NK-92 treated with Interleukin-12 subunit alpha and Interleukin-12 subunit beta, amount 100 ng/mL, for 24 hours (cell line): ENCODE results near the gene RAI2.
A peak's percentile ranks its signal among the peaks of the same experiment; 100 is the strongest.
"Not testable (repeated sequence)": the region's sequence is repeated elsewhere in the genome, so short reads cannot be mapped to it uniquely, and the experiment has no call there.

ENCODE experiments used
- DNase-seq: peaks from one replicate; lab custom pipeline; 2025; lab: John Stamatoyannopoulos, UW

The RAI2 gene

DNA sequence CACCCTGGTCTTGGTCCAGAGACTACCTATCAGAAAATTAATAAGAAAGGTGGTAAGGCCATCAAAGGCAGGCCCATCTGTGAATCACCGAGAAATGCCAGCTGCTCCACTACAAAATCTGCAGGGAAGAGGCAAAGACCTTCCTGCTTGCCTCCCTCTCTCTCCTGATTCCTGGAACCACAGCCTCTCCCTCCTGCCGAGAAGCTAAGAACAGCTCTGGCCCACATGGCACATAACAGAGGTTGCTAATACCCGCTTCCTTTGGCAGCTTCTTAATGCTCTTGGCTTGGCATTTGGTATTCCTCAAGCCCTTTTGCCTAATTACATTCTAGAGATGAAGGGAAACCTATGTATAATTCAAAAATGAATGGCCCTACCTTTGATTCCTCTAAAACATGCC lies 32.9 kb downstream of the RAI2 start:
- no peak for DNase-seq

DNA sequence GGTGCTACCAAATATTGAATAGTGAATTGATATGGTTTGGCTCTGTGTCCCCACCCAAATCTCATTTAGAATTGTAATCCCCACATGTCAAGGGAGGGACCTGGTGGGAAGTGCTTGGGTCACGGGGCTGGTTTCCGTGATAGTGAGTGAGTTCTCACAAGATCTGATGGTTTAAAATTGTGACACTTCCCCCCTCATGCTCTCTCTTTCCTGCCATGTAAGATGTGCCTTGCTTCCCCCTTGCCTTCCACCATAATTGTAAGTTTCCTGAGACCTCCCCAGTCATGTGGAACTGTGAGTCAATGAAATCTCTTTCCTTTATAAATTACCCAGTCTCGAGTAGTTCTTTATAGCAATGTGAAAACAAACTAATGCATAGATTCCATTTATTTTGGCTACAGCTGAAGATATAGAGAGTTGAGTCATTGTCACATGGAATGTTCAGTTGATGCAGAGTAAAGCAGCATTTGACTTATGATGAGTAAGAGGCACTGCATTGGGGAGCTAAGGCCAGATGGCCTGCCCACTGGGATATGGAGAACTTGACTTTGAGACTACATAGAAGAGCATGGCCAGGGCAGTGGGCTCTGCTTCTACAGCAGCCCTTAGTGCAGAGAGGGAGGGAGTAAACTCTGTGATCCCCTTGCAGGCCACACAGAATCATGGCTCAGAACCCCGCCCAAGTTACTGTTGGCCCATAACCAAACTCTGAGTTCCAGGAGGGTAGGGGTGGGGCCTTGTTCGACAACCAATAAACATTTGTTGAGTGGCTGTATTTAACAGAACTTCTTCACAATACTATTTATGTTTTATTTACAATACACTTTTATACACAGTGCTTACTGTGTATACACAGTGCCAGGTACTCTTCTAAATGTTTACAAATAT lies 34.2 kb downstream of the RAI2 start:
- DNase-seq = no peak

DNA sequence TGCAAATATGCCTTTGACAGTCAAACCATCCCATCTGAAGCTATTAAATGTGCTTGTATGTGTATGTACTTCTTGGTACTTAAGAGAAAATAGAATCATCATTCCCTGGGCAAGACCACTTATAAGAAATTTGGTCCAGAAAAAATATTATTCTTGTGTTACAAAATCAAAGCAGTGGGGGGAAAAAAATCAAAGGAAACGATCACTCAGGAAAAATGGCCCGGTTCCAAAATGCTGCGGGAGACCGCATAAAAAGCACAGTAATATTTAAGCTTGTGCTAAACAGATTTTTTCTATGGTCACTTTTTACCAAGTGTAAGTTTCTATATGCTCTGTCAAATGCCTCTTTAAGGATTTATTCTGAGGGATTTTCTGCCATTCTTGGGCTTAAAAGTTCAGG lies 36.1 kb downstream of the RAI2 start:
- no peak for DNase-seq

DNA sequence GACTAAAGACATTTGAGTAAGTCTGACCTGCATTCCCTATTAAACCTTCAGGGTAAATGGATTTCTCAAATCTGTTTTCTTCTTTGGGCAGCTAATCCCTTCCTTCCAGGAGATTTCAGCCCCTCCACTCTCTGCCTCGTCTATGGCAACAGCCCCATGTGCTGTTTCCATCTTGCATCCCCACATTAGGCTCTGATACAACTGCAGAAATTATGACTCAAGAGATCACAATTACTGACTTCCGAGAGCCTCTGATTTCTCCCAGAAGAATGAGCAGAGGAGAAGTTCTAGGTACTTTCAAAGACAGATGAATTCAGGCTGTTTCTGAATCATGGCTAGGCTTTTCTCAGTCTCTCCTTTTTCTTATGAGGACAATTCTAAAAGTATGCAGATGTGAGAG lies 38.7 kb downstream of the RAI2 start:
- no peak for DNase-seq

DNA sequence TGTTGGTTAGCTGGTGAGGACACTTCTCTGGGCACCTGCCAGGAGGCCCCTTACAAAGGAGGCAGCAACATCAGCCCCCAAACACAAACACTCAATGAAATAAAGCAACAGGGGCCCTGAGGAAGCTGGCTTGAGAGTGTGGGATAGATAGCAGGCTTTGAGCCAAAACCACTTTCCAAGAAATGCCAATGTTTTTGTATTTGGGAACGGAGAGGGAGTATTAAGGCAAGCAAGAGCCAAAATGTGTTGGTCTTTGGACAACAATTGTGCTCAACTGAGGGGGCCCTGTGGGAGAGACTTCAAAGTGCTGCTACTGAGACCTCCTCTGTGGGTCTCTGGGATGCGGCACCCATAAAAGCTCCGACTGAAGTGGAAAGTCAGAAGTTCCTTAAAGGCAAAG lies 41.0 kb downstream of the RAI2 start:
- no peak for DNase-seq

DNA sequence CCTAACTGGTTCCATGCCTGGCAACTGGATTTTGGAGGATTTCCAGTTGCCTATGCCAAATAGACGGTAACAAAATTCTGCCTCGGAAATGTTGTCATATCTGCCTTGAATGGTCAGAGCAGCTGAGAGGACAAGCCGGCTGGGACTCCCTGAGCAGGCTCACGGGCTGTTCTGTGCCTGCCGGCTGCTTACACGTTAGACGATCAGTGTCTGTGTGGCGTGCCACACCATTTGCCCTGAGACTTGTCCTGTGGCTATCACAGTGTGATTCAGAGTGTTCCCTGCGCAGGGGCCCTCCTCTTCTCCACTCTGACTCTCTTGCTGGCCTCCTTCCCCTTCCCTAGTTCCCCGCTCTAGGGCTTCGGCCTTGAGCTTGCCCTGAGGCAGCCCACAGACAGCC lies 42.4 kb downstream of the RAI2 start:
- no peak for DNase-seq

DNA sequence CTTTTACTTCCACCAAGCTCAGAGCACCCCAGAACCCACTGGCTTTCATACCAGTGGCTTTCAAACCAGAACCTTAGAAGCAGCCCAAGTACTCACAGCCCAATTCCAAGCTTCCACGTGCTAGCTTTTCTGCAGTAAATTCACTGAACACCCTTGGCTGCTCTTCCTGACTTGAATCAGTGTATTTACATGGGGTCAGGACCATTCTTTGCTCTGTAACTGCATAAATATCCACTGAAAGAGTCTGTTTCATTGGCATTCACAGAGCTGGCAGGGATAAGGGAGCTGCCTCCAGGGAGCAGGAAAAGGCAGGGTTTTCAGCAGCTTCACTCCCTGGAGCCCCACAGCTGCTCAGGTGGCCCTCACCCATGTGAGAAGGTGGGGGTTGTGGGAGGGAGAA lies 43.8 kb downstream of the RAI2 start:
- DNase-seq = no peak

DNA sequence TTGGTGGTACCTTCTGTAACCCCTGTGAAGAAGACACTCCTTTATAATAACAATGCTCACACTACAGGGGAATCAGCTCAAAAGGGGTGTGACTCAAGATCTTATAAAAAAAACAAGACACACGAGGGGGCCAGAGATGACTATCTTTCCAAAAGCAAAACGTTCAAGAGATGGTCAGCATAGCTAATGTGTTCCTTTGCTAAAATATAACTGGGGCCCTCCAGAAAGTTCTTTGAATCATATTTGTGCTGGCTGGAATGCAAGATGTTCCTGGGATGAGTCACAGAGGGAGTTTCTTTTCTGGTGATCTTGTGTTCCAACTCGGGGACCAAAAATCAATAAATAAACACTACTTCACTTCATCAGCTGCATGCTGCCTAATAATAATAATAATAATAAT lies 46.5 kb downstream of the RAI2 start:
- no peak for DNase-seq

DNA sequence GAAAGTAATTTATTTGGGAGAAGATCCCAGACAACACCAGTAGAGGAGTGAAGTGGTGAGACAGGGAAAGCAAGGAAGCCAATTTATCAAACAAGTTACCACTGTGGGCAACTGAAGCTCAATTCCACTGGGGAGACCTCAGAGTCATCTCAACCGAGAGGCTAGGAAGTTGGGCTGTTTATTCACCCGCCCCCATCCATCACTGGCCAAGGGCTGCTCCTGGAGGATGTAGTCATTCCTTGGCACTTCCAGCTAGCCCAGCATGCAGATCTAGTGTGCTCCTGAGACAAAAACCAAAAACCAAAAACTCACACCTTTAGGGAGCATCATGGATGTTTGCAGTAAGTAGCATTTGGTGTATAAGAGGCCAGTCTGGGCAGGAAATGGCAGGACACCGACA lies 47.0 kb downstream of the RAI2 start:
- no peak for DNase-seq

DNA sequence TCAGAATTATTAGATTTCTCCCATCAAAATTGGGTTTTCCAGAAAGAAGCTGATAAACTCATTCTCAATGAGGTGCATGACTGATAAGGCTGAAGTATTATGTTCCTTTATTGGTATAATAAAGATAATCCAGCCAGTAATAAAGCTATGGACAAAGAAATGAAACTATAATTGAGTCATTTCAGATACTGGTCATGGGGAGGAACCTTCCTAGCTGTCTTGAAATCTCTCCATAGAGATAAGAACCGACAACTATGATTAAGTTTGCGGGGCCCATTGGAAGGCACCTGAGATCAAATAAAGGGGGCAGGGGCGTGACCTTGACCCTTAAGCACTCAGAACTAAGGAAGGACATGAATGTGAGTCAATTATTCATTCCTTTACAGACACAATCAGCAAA lies 47.8 kb downstream of the RAI2 start:
- DNase-seq = no peak

DNA sequence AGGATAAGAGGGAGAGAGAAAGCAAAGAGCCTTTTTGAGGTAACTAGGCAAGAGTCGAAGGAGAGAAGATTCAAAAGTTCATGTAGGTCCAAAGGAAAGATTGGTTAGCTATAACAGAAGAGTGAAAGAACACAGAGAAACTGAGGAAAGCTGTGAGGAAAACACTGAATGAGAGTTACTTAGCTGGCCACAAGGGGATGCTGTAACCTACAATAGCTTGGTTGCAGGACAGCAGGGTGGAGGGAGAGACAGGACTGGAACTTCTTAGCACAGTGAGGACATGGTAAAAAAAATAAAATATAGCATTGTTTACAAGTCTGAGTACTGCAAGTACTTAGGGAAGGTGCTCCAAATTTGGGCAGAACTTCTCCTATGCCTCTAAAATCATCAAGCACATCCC lies 48.3 kb downstream of the RAI2 start:
- no peak for DNase-seq

DNA sequence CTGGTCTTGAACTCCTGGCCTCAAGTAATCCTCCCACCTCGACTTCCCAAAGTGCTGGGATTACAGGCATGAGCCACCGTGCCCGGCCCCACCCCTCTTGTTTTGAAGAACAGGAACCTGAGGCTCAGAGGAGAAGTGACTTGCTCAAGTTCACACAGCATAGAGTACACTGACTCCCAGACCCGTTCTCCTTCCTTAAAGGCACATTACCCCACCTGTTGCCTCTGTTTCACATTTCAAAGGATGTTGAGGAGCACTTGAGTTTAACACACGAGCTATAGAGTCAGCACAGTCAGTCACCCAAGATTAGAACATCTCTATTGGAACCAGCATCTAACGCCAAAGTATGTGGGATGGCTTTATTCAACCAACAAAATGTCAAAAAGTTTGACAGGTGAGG lies 51.1 kb downstream of the RAI2 start:
- DNase-seq = no peak

DNA sequence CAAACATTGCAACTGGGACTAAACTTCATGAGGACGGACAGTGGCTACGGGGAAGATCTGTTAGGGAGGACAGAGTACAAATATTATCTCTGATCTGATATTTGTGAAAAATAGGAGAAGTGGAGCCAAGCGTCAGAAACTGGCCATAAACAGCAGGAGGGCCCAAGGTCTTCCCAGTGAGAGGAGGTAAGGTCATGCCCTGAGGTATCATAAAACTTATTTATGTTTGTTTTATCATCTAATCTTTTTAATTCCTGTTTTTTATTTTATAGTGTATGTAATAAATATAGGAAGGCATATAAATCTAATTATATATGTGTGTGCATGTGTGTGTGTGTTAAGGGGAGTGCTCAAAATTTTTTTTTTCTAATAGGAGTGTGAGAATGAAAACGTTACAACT lies 51.8 kb downstream of the RAI2 start:
- no peak for DNase-seq

DNA sequence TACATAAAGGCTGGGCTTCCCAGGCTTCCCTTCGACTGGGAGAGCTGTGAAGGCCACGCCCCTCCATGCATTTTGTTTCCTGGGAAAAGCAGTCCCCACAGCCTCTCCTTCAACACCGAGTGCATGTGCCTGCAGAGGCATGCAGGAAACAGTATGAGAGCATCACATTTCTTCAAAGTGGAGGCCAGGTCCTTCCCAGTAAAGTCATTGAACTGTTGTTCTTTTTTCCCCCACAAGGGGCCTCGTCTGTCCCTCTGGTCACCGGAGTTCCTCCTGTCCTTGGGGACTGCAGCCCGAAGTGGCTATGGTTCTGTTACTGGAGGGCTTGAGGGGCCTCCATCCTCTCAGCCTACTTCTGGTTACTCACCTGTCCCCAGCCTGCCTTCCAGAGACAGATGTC lies 56.0 kb downstream of the RAI2 start:
- DNase-seq = no peak

DNA sequence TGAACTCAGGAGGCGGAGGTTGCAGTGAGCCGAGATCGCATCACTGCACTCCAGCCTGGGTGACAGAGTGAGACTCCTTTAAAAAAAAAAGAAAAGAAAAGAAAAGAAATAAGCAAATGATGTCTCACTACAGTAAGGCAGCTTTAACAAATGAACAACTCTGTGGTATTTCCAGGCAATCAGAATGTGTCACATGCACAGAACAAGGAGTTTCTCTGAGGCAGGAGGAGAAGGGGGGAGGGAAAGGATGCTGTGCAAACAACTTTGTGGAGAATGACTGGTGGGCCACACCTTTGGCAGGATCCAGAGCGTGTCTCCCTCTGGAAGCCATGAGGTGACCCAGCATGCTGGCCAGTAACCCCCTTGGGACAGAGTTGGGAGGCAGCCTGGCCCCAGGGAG lies 57.6 kb downstream of the RAI2 start:
- no peak for DNase-seq

DNA sequence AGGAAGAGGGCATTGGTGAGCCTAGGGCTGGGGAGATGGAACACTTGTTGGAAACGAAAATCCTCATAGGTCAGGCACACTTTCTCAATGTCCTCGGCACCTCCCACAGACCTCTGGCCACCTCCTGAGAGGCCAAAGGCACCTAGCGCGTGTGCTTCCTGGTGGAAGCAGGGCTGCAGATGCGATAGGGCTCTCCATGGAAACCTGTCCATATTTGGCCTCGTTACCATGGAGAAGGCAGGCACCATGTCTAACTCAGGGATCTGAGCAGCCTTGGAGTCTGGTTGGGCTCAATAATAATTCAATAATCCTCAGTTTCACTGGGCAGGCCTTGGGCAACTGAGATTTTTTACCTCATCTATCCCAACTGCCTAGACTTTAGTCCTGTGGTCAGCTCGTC lies 58.3 kb downstream of the RAI2 start:
- DNase-seq = no peak

DNA sequence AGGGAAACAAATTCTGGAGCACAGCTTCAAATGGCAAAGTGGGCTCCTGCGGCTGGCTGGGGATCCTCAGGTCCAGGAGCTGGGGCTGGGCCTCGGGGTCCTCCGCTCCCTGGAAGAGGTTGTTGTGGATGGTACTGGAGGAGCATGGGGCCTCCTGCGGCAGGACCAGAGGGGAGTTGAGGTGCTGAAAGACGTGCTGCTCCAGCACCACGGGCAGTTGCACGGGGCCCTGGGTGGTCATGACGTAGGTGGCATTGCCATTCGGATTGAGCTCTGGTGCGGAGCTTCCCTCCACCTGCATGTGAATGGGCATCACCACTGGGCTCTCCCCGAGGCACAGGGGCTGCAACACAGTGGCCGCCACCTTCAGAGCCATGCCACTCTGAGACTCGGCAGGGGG lies 59.7 kb downstream of the RAI2 start:
- no peak for DNase-seq

DNA sequence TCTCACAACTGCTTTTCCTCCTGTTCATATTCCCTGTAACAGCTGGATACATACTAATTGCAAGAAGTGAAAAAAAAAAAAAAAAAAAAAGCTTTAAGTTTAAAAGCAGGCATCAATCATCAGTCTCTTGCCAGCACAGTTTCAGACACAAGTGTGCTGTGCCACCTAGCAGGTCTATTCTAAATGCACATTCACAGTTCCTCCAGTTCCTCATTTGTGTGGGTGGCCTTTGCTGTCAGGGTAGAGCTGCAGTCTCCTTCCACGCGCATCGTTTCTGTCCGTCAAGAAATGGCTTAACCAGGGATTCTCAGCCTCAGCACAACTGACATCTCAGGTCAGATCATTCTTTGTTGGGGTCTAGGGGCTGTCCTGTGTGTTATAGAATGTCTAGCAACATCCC lies 62.2 kb downstream of the RAI2 start:
- DNase-seq = no peak

DNA sequence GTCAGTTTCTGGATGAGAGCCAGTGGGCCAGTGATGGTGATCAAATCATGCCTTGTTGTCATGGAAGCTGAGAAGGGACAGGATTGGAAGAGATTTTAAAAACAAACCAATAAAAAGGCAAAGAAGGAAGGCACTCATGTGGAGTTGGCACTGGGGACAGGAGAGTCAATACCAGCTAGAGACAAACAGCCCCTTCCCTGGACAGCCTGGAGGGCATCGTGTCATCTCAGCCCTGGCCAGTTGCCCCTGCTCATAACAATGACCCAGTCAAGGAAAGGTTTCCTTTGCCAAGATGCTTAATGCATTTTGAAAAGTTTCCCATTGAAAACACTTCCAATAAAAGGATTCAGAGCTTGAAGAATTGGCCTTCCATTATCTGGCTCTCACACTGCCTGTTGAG lies 68.3 kb downstream of the RAI2 start:
- peak; percentile 51 for DNase-seq

DNA sequence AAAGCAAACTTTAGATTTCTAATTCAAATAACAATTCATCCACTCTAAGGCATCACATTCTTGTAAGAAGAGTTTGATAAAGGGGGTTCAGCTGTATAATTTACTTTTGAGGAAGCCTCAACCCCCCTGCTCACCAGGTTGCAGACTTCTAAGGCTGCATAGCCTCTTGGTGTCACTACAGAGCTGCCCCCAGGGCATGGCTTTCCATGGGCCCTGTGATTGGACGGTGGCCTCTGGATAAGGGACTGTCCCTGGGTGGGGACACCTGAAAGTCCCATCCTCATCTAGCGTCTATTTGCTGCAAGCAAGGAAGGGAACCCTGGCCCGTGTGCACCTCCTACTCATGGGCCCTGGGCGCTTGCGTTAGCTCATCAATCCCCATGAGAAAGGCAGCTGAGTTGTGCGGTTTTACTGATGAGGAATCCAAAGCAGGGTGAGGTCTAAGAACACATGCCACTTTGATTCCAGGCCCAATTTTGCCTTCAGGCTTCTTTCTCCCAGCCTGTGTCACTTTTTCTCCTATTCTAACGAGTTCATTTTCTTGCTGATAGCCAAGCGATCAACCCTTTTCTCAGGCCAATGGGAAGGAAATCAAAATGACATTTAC lies 72.0 kb downstream of the RAI2 start:
- no peak for DNase-seq

DNA sequence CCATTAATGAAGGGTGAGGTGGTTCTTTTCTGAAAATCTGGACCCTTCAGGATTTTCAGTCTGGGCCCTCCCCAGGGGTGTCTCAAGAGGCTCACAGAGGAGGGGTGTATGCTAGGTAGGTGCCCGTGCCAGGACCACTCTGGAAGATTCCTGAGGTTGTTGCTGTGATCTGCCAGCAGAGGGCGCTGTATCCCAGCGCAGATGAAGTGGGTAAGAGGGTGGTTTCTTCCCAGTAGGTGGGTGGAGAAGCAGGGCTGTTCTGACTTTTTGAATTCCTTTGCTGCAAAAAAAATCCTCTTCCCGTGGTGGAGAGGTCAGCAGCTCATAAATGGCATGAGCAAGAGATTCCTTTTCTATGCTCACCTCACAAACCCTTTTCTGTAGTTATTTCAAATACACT lies 72.7 kb downstream of the RAI2 start:
- no peak for DNase-seq

DNA sequence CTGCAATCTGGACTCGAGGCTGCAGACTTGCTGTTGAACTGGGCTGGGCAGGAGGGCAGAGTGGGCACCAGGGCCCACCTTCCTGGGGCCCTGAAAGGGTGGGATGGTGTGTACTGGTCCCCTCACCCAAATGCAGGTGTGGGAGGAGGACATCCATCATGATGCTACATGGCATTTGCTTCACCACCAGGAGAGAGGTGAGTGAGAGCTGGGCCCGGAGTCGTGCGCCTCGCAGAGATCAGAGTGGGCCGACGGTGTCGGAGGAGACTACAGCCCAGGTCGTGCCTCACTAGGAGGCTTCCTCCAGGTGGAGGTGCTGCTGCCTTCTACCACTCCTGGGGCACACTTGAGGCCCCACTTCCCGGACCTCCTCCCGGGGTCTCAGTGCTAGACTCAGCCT lies 73.5 kb downstream of the RAI2 start:
- DNase-seq = no peak

DNA sequence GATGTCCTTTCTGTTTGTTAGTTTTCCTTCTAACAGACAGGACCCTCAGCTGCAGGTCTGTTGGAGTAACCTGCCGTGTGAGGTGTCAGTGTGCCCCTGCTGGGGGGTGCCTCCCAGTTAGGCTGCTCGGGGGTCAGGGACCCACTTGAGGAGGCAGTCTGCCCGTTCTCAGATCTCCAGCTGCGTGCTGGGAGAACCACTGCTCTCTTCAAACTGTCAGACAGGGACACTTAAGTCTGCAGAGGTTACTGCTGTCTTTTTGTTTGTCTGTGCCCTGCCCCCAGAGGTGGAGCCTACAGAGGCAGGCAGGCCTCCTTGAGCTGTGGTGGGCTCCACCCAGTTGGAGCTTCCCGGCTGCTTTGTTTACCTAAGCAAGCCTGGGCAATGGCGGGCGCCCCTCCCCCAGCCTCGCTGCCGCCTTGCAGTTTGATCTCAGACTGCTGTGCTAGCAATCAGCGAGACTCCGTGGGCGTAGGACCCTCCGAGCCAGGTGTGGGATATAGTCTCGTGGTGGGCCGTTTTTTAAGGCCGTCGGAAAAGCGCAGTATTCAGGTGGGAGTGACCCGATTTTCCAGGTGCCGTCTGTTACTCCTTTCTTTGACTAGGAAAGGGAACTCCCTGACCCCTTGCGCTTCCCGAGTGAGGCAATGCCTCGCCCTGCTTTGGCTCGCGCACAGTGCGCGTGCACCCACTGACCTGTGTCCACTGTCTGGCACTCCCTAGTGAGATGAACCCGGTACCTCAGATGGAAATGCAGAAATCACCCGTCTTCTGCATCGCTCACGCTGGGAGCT lies 74.3 kb downstream of the RAI2 start:
- DNase-seq = not testable (repeated sequence)
